ENCODE measurements around the gene TRIM23. TPM values are rescaled to one million over a fixed set of nuclear protein-coding genes. Genes with fewer than 3 reads are reported as not detected.
"Not testable (repeated sequence)": the region's sequence is repeated elsewhere in the genome, so short reads cannot be mapped to it uniquely, and the experiment has no call there.

The TRIM23 gene
- total RNA-seq, result 20.7 and 23.8 TPM in 2 replicates

DNA sequence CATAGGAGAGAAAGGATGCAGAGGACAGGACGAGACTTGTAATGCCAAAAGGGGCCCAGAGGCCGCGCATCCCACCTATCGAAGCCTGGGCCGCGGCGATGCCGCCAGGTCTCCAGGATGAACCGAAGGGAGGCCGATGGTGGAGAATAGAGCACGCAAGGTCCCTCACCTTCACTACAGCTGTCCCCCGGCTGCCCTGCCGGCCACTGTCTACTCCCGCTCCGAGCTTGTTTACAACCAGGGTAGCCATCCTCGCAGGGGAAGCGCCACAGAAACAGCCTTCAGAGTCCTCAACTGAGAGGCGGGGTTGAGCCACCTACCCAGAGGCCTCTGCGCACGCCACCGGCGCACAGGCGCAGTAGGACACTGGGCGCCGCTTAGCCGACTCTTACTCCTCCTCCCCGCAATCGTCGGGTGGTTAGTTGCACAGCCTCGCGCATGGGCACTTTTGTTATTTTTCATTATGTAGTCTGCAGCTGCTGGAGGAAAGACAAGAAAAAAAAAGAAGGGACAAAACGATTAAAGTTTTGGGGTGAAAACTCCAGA is at the start of gene TRIM23:
Gene TRIM23, minus strand, starts transcription at position 309 of the 546 bp plus-strand sequence. Its CDS starts 59 bp downstream, at position 250.
- DNase-seq (ENCODE audit: low read depth in 2 of 2), result peak; percentile 87 to 94

DNA sequence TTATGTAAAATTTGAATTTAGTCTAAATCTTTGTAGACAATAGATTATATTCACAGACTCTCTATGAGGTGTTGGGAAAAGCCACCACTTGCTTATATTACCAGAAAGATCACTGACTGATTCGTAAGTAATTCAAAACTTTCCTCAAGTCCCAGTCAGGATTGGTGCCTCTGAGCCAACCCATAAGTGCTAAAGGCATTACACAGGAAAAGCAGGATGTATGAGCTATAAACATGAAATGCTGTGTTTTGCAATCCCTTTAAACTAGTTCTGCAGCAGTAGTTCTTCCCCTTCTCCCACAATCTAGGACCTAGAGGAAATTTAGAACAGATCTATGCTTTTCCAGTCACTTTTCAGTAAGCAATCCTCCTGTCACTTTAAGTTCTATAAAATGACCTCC is 48.7 kb upstream of the TRIM23 start:
- no peak for DNase-seq (ENCODE audit: low read depth in 2 of 2)

DNA sequence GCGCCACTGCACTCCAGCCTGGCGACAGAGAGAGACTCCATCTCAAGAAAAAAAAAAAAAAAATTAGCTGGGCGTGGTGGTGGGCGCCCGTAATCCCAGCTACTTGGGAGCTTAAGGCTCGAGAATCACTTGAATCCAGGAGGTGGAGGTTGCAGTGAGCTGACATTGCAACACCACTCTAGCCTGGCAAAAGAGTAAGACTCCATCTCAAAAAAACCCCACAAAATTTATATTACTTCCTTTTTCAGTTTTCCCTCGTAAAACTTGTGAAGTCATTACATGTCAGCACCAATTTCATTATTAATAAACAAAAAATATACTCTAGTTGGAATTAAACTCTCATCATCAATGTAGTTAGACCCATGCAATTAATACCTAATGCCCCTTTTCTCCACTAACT is 44.6 kb upstream of the TRIM23 start:
- no peak for DNase-seq (ENCODE audit: low read depth in 2 of 2)

DNA sequence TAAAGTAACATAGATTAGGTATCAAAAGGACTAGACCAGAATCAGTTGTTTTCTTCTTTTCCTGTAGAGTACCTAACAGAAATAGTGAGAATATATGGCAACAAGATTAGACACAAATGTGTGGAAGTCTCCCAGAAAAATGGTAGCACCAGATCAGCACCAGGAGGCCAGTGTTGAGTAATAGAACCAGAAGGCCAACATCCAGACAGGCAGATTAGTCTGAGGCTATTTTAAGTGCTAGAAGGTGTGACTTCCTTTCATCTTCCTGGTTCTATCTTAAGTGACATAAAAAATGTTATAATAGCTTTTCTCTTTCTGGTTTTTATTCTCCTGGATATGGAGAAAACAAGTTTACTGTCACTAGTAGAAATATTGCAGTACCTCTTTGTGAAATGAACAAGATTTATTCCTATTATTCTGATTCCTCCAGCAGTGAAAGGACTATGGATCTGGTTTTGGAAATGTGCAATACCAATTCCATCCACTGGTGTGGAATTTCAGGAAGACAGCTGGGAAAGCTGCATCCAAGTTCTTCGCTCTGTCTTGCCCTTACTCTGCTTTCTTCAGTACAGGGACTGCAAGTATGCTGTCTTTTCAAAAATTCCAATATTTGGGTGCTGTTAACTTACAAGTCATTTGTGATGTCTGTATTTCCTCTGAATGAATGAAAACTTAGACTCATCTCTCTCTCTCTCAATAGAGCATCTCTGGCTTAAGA is 39.8 kb upstream of the TRIM23 start:
- DNase-seq (ENCODE audit: low read depth in 2 of 2), result no peak

DNA sequence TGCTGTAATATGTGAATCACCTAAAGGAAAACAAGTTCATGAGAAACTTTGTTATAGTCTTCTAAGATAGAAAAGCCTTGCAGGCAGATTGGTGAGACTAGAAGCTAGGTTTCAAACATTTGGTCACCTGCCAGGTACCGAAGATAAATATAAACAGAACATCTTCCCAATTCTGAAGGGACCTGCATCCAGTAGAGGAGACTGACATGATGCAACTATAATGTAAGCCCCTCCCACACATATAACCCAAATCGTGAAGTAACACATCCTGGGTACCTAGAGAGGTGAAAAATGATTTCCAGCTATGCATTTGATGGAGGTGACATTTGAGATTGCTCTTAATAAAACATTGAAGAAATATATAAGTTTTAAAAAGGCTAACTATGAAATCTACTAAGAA is 30.6 kb upstream of the TRIM23 start:
- DNase-seq (ENCODE audit: low read depth in 2 of 2), result no peak

DNA sequence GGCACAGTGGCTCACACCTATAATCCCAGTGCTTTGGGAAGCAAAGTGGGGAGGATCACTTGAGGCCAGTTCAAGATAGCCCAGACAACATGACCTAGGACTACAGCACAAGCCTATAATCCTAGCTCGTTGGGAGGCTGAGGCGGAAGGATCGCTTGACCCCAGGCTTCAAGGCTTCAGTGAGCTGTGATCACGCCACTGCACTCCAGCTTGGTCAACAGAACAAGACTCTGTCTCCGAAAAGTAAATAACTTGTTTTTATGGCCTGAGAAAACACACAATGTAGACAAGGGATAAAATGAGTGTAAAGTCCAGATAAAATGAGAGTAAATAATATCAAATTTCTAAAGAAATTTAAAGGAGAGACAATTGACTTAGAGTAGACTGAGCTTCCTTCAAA is 27.0 kb upstream of the TRIM23 start:
- DNase-seq (ENCODE audit: low read depth in 2 of 2), result no peak

DNA sequence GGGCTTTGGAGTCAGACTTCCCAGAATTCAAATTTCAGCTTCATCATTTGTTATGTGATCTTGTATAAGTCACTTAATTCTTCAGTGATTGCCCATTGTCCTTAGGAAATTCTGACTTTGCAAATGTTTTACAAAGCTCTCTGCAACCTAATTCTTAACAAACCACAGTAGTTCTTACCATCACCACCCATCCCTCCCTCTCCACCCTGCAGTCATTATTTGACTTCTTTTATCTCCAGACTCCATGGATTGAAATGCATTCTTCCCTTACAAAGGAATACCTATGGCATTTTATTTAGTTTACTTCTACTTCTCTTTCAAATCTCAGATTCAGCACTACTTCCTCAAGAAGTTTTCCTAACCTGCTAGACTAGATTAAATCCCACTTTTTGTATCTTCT is 23.8 kb upstream of the TRIM23 start:
- DNase-seq (ENCODE audit: low read depth in 2 of 2), result no peak

DNA sequence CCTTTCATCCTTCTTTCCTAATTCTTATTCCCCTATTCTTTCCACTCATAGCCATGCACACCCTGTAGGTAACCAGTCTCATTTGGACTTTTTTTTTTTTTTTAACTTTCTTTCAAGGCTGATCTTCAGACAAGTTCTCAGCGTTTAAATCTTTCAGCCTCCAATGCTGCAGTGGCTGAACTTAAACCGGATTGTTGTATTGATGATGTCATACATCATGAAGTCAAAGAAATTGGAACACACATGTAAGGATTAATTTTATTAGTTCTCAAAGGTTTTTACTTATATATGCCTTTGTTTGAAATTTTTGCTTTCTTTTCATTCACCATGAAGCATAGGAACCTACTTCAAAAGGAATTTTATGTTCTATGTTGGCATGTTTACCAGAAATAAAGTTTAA is 22.8 kb upstream of the TRIM23 start:
- DNase-seq (ENCODE audit: low read depth in 2 of 2), result no peak

DNA sequence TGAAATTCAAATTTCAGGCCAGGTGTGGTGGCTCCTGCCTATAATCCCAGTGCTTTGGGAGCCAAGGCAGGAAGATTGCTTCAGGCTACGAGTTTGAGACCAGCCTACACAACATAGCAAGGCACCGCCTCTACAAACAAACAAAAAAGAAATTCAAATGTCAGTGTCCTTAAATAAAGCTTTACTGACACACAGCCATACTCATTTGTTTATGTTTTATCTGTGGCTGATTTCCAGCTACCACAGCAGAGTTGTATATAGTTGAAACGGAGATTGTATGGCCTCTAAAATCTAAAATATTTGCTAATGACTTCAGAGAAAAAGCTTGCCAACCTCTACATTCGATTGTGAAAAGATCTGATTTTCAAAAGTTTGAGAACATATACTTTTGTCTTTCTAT is 16.1 kb upstream of the TRIM23 start:
- no peak for DNase-seq (ENCODE audit: low read depth in 2 of 2)

DNA sequence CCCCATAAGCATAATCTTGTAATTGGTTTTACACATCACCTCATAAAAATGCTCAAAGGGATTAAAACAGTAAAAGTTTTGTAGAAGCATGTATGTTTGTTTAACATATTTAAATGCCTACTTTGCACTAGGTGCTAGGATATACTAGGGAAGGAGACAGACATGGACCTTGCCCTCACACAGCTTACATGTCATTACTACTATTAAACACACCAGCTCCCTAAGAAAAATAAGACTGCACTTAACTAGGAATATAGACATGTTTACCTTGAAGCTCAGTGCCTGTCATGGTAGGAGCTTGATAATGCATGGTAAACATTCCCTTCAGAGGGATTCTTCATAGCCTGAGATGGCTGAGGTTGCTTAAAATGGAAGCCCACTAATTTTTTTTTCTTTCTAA is 6.8 kb upstream of the TRIM23 start:
- no peak for DNase-seq (ENCODE audit: low read depth in 2 of 2)

DNA sequence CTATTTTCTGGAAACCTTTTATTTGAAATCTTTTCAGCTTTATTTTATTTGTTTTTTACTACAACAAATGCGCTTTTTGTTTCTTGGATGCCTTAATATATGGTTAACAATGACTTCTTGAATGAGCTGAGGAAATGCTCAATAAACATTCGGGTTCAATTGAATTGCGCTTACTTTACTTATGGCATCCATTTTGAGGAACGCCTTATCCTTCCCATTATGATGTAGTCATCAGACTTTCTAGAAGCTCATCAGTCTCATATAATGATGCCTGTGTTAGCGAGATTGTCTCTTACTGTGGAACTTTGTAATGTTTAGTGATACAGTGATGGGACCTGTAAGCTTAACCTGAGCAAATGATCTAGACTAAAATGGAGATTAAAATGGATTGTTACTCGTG is 1.6 kb upstream of the TRIM23 start:
- peak in 1 of 2 donors; percentile 5 for DNase-seq (ENCODE audit: low read depth in 2 of 2)

DNA sequence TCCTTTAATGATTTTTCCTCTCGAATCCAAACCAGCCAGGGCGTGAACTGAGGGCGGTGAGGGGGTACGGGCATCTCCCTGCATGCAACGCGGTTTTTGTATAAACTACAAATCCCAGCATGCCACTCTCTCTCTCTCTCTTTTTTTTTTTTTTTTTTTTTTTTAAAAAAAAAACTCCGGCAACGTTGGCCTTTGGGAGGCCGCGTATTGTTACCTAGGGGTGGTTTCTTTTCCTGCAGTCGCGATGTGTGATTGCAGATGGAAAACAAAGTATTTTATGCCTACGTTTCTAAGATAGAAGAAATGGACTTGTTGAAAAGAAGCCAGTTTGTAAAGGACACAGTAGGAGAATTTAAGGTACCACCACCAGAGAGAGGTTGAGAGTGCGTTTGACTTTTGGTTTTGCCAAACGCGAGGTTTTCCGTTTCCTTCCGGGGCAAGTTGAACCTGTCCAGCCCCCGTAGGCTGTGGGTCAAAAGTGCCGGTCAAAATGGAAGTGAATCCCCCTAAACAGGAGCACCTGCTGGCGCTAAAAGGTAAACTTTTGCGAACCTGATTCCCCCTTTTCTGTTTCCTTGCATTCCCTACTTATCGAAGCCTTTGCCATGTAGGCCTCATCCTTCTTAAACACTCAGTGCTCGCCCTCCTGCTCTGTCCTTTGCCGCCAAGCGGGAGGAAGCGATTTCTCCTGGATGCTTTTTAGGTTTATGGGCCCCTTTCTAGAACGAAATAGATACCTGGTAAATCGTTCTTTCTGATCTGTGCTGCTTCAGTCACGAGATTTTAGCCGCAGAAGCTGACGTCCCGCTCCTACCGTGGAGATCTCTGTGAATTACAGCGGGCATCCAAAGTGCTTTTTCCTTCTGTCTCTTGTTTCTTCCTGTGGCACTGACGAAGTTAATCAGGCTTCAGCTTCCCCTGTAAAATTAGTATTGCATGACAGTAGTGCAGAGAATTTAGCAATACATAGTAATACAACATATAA is 730 bp upstream of the TRIM23 start, which contains the start of the genes SHLD3 and TRAPPC13:
Gene SHLD3, plus strand, starts transcription at position 457 of the 985 bp plus-strand sequence. CDS start 4,561 bp downstream, outside the sequence.
Gene TRAPPC13, plus strand, starts transcription at position 457 of the 985 bp plus-strand sequence. Its CDS starts 34 bp downstream, at position 491.
- DNase-seq (ENCODE audit: low read depth in 2 of 2), result peak; percentile 86 to 88

DNA sequence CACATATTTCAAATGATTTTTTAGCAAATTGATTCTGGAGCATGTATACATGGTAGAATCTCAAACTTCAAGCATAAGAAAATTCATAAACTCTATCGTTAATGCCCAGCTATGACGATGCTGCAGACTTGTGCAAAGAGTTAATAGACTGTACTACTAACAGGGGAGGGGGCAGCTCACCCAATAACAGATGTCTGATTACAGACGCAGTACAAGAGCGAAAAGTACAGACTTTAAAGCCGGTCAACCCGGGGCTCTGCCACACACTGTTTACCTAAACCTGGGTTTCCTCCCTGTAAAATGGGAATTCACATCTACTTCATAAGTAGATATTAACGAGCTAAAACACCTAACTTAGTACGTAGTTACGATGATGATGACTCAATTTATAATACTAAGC is 651 bp downstream of the TRIM23 start:
- DNase-seq (ENCODE audit: low read depth in 2 of 2), result peak in 1 of 2 donors; percentile 16

DNA sequence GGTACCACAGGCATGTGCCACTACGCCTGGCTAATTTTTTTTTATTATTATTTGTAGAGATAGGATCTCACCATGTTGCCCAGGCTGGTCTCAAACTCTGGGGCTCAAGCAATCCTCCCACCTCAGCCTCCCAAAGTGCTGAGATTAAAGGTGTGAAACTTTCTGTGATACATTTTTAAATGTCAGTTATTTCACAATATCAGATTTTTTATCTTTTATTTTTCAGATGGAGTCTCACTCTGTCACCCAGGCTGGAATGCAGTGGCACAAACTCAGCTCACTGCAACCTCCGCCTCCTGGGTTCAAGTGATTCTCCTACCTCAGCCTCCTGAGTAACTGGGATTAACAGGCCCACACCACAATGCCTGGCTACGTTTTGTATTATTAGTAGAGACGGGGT is 2.2 kb downstream of the TRIM23 start:
- DNase-seq (ENCODE audit: low read depth in 2 of 2), result not testable (repeated sequence)

DNA sequence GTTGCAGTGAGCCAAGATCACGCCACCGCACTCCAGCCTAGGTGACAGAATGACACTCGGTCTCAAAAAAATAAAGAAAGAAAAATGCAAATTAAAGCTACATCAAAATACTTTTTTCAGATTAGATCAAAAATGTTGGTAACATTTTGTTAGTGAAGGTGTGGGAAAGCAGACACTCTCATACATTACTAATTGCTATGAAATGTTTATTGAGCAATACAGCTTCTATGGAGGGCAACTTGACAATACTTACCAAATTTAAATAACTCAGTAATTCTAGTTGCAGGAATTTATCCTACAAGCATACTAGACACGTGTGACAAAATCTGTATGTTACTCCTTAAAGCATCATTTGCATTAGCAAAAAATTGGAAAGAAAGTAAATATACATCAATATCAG is 4.1 kb downstream of the TRIM23 start:
- DNase-seq (ENCODE audit: low read depth in 2 of 2), result no peak

DNA sequence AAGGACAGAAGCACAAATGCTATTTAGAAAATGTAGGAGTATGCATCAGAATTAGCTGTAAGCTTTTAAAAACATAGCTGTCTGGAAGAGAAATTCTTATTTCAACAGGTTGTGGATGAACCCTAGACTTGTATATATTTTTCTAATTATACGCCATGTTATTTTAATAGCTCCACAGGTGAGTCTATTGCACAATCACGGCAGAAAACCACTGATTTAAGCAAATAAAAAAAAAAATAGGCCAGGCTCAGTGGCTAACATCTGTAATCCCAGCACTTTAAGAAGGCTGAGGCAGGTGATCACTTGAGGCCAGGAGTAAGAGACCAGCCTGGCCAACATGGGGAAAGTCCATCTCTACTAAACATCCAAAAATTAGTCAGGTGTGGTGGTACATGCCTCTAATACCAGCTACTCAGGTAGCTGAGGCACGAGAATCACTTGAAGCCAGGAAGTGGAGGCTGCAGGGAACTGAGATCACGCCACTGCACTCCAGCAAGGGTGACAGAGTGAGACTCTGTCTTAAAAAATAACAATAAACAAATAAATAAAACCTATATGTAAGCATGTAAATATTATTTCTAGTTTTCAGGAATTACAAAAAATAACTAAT is 11.7 kb downstream of the TRIM23 start:
- no peak for DNase-seq (ENCODE audit: low read depth in 2 of 2)

DNA sequence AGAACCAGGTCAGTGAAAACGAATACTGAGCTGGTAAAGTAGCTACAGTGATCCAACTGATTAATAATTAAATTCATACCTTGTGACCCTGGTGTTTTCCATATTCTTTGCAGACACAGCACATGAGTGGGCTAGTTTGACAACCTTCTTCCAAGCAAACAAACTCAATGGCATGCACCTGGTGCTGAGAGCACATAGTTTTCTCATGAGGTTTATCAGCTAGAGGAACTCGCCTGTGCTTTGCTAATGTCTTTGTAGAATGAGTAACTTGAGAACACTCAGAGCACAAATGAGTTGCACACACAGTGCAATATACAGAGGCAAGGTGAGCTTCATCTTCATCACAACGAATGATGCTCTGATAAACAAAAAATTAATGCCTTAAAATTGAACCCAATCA is 12.6 kb downstream of the TRIM23 start:
- no peak for DNase-seq (ENCODE audit: low read depth in 2 of 2)

DNA sequence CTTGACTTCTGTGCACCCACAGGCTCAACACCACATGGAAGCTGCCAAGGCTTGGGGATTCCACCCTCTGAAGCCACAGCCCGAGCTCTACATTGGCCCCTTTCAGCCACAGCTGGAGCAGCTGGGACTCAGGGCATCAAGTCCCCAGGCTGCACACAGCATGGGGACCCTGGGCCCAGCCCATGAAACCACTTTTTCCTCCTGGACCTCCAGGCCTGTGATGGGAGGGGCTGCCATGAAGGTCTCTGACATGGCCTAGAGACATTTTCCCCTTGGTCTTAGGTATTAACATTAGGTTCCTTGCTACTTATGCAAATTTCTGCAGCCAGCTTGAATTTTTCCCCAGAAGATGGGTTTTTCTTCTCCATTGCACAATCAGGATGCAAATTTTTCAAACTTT is 22.4 kb downstream of the TRIM23 start:
- not testable (repeated sequence) for DNase-seq (ENCODE audit: low read depth in 2 of 2)

DNA sequence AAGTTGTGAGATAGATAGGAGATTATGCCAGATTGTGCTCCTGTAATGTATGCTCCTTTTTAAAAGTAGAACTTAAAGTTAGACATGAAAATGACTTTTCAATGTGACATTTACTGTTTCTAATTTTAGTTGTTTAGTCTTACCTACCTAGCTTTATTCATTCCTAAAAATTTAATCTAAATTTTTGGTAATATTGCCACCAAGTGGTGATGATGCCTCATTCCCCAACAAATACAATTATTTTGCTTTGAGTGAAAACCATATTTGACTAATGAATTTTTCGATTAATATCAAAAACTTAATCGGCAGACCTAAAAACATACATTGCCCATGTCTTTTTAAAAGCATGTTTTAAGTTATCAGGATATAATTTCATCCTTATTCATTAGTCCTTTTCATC is 35.4 kb downstream of the TRIM23 start:
- no peak for DNase-seq (ENCODE audit: low read depth in 2 of 2)

DNA sequence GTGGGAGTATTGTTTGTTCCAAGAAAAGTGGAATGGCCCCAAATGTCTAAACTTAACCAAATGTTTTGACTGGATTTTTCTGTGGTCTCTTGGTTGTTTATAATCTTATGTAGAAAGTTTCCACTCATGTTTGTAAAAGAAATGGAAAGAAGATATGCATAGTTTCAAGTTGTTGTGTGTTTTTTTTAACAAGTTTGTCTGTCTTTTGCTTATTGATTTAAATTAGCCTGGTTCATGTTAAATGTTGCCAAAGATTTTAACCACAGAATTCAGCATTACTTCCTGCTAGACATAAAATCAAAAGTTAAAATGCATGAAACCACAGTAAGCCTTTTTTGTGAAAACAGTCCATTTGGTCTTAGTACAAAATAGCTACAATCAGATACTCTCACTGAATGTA is 47.0 kb downstream of the TRIM23 start:
- DNase-seq (ENCODE audit: low read depth in 2 of 2), result no peak

DNA sequence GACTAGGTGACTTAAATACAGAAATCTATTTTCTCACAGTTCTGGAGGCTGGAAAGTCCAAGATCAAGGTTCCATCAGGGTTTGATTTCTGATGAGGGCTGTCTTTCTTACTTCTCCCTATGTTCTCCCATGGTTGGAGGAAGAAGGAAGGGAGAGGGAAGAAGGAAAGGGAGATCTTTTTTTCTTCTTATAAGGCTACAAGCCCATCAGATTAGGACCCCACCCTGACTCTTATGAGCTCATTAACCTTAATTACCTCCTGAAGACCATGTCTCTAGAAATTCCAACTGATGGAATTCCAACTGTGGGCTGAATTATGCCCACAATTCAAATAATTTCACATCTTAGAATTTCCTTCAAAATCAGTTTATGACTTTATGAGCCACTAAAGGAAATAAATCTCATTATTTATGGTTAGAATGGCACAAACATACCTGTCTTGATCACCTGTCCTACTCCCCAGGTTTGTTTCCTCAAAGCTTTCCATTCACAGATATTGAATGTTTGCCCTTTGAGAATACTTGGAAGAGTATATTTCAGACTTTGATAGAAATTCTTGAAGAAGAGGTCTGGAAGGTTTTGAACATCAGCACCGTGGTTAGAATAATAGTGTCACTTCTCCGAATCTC is 53.4 kb downstream of the TRIM23 start:
- no peak for DNase-seq (ENCODE audit: low read depth in 2 of 2)
